Measurements from ENCODE around the gene STARD3. TPM values are rescaled to one million over a fixed set of nuclear protein-coding genes. Genes with fewer than 3 reads are reported as not detected.
"Not testable (repeated sequence)": the region's sequence is repeated elsewhere in the genome, so short reads cannot be mapped to it uniquely, and the experiment has no call there.

STARD3 gene
- total RNA-seq, 4 donors from 2014 or later, result 44.5 to 73.6 (median 53.0) TPM

DNA sequence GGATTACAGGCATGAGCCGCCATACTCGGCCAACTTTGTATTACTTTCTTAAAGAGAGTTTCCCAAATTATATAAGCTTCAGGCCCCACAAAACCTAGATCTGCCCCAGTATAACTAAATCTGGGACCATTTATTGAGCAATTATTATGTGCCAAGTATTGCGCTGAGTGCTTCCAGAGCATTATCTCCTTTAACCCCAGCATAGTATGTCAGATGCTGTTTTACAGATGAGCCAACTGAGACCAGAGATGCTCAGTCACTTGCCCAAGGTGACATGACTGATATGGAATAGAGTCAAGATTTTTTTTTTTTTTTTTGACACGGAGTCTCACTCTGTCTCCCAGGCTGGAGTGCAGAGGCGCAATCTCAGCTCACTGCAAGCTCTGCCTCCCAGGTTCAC is 61.0 kb downstream of the STARD3 start:
- intact Hi-C loops (cut with DNase I), result no loop called here
- no peaks in the 10 kb centered on the region for H3K36me3 ChIP-seq
- no peaks in the 10 kb centered on the region for H3K27me3 ChIP-seq
- WGBS, 2 donors, result 94 to 95% methylated on average over 5 of the region's 5 CpGs
- no peak for DNase-seq
- no peak for TF ChIP-seq POLR2A (IDR thresholded peaks at IDR 0.05)
- TF ChIP-seq, protein P1, sequence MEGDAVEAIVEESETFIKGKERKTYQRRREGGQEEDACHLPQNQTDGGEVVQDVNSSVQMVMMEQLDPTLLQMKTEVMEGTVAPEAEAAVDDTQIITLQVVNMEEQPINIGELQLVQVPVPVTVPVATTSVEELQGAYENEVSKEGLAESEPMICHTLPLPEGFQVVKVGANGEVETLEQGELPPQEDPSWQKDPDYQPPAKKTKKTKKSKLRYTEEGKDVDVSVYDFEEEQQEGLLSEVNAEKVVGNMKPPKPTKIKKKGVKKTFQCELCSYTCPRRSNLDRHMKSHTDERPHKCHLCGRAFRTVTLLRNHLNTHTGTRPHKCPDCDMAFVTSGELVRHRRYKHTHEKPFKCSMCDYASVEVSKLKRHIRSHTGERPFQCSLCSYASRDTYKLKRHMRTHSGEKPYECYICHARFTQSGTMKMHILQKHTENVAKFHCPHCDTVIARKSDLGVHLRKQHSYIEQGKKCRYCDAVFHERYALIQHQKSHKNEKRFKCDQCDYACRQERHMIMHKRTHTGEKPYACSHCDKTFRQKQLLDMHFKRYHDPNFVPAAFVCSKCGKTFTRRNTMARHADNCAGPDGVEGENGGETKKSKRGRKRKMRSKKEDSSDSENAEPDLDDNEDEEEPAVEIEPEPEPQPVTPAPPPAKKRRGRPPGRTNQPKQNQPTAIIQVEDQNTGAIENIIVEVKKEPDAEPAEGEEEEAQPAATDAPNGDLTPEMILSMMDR (IDR thresholded peaks at IDR 0.05), result no peak
- no peak overlapping the region for H3K4me3 ChIP-seq (replicated peaks in 1 of 3)
- H3K9me3 ChIP-seq, result no peaks in the 10 kb centered on the region
- no peak overlapping the region for H3K27ac ChIP-seq
- H3K4me1 ChIP-seq, result peaks cover 16 to 25% of the 10 kb centered on the region in 2 donors

DNA sequence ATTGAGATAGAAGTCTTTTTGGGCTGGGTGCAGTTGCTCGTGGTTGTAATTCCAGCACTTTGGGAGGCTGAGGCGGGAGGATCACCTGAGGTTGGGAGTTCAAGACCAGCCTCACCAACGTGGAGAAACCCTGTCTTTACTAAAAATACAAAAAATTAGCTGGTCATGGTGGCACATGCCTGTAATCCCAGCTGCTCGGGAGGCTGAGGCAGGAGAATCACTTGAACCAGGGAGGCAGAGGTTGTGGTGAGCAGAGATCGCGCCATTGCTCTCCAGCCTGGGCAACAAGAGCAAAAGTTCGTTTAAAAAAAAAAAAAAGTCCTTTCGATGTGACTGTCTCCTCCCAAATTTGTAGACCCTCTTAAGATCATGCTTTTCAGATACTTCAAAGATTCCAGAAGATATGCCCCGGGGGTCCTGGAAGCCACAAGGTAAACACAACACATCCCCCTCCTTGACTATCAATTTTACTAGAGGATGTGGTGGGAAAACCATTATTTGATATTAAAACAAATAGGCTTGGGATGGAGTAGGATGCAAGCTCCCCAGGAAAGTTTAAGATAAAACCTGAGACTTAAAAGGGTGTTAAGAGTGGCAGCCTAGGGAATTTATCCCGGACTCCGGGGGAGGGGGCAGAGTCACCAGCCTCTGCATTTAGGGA is 62.3 kb downstream of the STARD3 start:
- H3K4me3 ChIP-seq (replicated peaks in 1 of 3), result peak overlapping the region in 1 of 3 donors; percentile 91
- H3K36me3 ChIP-seq; DNase-seq; H3K9me3 ChIP-seq; H3K27me3 ChIP-seq; intact Hi-C loops (cut with DNase I): not testable (repeated sequence)
- H3K27ac ChIP-seq, result peak overlapping the region; percentile 76 to 97 (median 90)
- H3K4me1 ChIP-seq, result peaks cover 29 to 38% of the 10 kb centered on the region in 2 donors
- 45 to 46% methylated on average over 11 of the region's 11 CpGs for WGBS, 2 donors

DNA sequence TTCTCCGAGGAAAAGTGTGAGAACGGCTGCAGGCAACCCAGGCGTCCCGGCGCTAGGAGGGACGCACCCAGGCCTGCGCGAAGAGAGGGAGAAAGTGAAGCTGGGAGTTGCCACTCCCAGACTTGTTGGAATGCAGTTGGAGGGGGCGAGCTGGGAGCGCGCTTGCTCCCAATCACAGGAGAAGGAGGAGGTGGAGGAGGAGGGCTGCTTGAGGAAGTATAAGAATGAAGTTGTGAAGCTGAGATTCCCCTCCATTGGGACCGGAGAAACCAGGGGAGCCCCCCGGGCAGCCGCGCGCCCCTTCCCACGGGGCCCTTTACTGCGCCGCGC is 62.8 kb downstream of the STARD3 start, which contains the start of gene ERBB2:
Gene ERBB2, plus strand, starts transcription at position 247 of the 330 bp plus-strand sequence. CDS start 175 bp downstream, outside the sequence.
- no peaks in the 10 kb centered on the region for H3K9me3 ChIP-seq
- DNase-seq, result peak; percentile 89 to 90
- WGBS, 2 donors, result 1 to 2% methylated on average over 16 to 17 of the region's 20 CpGs
- H3K27ac ChIP-seq, result peak within 1 kb of the TSS; percentile 90 to 97 (median 92)
- H3K4me3 ChIP-seq (replicated peaks in 1 of 3), result peak within 1 kb of the TSS; percentile 13 to 91 (median 70)
- peaks cover 34 to 43% of the 10 kb centered on the region in 2 donors for H3K4me1 ChIP-seq
- intact Hi-C loops (cut with DNase I), result no loop called here
- no peaks in the 10 kb centered on the region for H3K36me3 ChIP-seq
- peak in 1 of 2 donors; percentile 94 for TF ChIP-seq POLR2A (IDR thresholded peaks at IDR 0.05)
- TF ChIP-seq, protein P1 (IDR thresholded peaks at IDR 0.05), result no peak
- no peaks in the 10 kb centered on the region for H3K27me3 ChIP-seq

DNA sequence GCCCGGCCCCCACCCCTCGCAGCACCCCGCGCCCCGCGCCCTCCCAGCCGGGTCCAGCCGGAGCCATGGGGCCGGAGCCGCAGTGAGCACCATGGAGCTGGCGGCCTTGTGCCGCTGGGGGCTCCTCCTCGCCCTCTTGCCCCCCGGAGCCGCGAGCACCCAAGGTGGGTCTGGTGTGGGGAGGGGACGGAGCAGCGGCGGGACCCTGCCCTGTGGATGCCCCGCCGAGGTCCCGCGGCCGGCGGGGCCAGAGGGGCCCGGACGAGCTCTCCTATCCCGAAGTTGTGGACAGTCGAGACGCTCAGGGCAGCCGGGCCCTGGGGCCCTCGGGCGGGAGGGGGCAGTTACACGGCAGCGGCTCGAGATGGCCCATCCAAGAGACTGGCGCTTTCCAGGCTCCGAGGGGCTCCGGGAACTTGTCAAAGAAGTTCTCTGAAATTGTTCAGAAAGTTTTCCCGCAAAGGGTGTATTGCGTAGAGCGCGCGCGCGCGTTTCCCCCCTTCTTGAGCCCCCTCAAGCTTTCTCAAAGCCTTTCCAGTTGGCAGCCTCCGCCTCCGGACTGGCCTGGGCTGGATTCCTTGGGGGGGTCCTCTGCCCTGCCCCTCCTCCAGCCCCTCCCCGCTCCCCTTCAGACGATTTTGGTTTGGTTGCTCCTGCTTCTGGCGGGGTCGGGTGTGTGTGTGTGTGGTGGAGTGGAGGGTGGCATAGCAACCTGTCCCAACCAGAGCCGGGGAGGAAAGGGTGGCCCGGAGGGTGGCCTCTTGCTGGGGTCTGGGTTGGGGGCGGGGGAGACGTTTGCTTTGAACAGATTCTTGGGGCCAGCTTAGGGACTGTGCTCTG is 63.4 kb downstream of the STARD3 start:
- 2 to 3% methylated on average over 26 to 38 of the region's 57 CpGs for WGBS, 2 donors

DNA sequence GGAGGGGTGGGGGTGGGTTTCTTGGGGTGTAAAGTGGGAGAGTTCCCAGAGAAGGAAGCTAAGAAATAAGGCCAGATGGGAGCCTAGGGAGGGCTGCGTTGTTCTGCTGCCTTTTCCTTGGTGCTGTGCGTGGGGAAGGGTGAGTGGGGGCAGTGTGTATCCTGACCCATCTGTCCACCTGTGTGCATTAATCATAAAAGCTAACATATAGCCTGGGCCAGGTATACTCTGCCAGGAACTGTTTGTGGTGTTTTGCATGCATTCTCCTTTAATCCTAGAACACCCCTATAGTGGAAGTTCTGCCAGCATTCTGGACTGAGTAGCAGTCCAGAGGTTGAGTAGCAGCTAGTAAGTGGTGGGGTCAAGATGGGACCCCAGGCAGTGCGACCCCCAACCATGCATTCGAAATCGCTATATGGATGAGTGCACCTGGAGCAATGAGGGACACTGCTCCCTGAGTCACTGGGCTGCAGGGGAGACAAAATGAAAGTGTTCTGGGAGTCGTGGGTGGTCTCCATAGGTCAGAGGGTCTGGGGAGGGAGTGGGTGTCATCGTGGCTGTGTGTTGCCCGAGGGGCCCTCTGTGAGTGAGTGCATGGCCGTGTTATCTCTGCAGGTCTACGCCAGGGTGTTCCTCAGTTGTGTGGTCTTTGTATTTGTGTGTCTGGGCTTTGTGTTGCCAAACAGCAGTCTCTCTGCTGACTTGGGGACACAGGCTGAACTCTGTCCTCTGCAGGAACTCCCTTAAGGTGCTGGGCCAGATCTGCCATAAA is 64.3 kb downstream of the STARD3 start:
- no peak for DNase-seq
- peak overlapping the region; percentile 90 to 97 (median 92) for H3K27ac ChIP-seq

More for the DNA sequence above, 63.4 kb downstream of the STARD3 start:
- Histone ChIP-seq H3K27ac (peak overlapping the region; percentile 90 to 97 (median 92)), H3K27me3 (no peaks in the 10 kb centered on the region), H3K9me3 (no peaks in the 10 kb centered on the region), H3K4me3 (replicated peaks in 1 of 3) (peak overlapping the region; percentile 13 to 91 (median 70)), H3K36me3 (no peaks in the 10 kb centered on the region), H3K4me1 (peaks cover 40 to 49% of the 10 kb centered on the region in 2 donors)
- intact Hi-C loops (cut with DNase I), result no loop called here
- TF ChIP-seq, protein P1 (IDR thresholded peaks at IDR 0.05), result no peak
- no peak for TF ChIP-seq POLR2A (IDR thresholded peaks at IDR 0.05)
- DNase-seq, result peak; percentile 64 to 67

More for the DNA sequence above, 64.3 kb downstream of the STARD3 start:
- intact Hi-C loops (cut with DNase I), result no loop called here
- H3K36me3 ChIP-seq, result no peaks in the 10 kb centered on the region
- H3K9me3 ChIP-seq, result no peaks in the 10 kb centered on the region
- no peak for TF ChIP-seq POLR2A (IDR thresholded peaks at IDR 0.05)
- TF ChIP-seq, protein P1 (IDR thresholded peaks at IDR 0.05), result no peak
- no peaks in the 10 kb centered on the region for H3K27me3 ChIP-seq
- peaks cover 47 to 55% of the 10 kb centered on the region in 2 donors for H3K4me1 ChIP-seq
- H3K4me3 ChIP-seq (replicated peaks in 1 of 3), result peak overlapping the region; percentile 13 to 91 (median 70)
- WGBS, 2 donors, result 13 to 23% methylated on average over 10 of the region's 10 CpGs
